H1 (cell line): Measurements from ENCODE around the gene FOXK1. TPM values are rescaled to one million over a fixed set of nuclear protein-coding genes. Genes with fewer than 3 reads are reported as not detected.

ENCODE experiments used
- CHD2 ChIP-seq: IDR thresholded peaks from 2 replicates; pipeline ENCODE4 v1.6.1; 2012; ENCODE audit warnings: low read length, improper control_type of control experiment
- CREB1 ChIP-seq: IDR thresholded peaks from 2 replicates; pipeline ENCODE4 v1.6.1; 2012; ENCODE audit warnings: inconsistent platforms
- CTBP2 ChIP-seq: IDR thresholded peaks from 2 replicates; pipeline ENCODE4 v1.7.0; 2011; ENCODE audit warnings: borderline replicate concordance, mild to moderate bottlenecking, moderate library complexity, mixed read lengths, low read length; ENCODE audit not compliant: insufficient read depth, insufficient read length
- CTCF ChIP-seq, 3 experiments: IDR thresholded peaks; 1 replicate in 2 of 3; 2 replicates in 1 of 3; pipeline versions ENCODE4 v1.5.1 to v1.6.1; 2011; ENCODE audit warnings: low read length in 3 of 3, mild to moderate bottlenecking in 3 of 3, inconsistent platforms in 2 of 3, low read depth in 1 of 3, moderate library complexity in 1 of 3; ENCODE audit not compliant: insufficient read depth in 1 of 3; ENCODE audit errors: control extremely low read depth in 1 of 3
- JUND ChIP-seq: IDR thresholded peaks from 2 replicates; pipeline ENCODE4 v1.6.1; 2011; ENCODE audit warnings: mild to moderate bottlenecking, improper control_type of control experiment, low read length
- KDM1A ChIP-seq: fragments of 200-600, 300-600 bp; sonication (generic); IDR thresholded peaks from 2 replicates; pipeline ENCODE4 v1.7.1; 2016; ENCODE audit warnings: mild to moderate bottlenecking, low read length, borderline replicate concordance
- KDM4A ChIP-seq: IDR thresholded peaks from one replicate; pipeline ENCODE4 v1.7.1; 2012; ENCODE audit warnings: low read depth, mild to moderate bottlenecking, moderate library complexity, low read length, inconsistent platforms; ENCODE audit not compliant: severe bottlenecking
- RAD21 ChIP-seq, 2 experiments: IDR thresholded peaks in 1 of 2; conservative IDR thresholded peaks in 1 of 2; 2 replicates each; pipeline ENCODE4 v1.6.1; 2011; ENCODE audit warnings: low read depth in 2 of 2, low read length in 2 of 2, improper control_type of control experiment in 1 of 2, inconsistent platforms in 1 of 2, mild to moderate bottlenecking in 1 of 2, moderate library complexity in 1 of 2
- SAP30 ChIP-seq: fragments of 300-600 bp; sonication (generic); IDR thresholded peaks from 2 replicates; pipeline ENCODE4 v1.7.1; 2012; ENCODE audit warnings: low read length, moderate library complexity, mild to moderate bottlenecking, inconsistent platforms; ENCODE audit not compliant: insufficient read depth, insufficient replicate concordance
- SIX5 ChIP-seq: IDR thresholded peaks from 2 replicates; pipeline ENCODE4 v1.6.1; 2011; ENCODE audit warnings: mild to moderate bottlenecking, low read depth, low read length
- YY1 ChIP-seq: IDR thresholded peaks from 2 replicates; pipeline ENCODE4 v1.6.1; 2011; ENCODE audit warnings: low read depth, mild to moderate bottlenecking, low read length
- polyA plus RNA-seq, 7 experiments: library from polyadenylated mRNA; depleted of rRNA in 3 of 7; stranded (reverse) in 5 of 7; unstranded in 2 of 7; fragments of >200 nt in 5 of 7; fragments of 200-250 nt in 2 of 7; gene quantifications; 1 replicate in 5 of 7; 2 replicates in 1 of 7; 4 replicates in 1 of 7; pipeline versions ENCODE4 v1.2.1 to v1.2.3, GENCODE V29; 2011 to 2013; ENCODE audit warnings: missing spikeins in 2 of 7, mixed read lengths in 2 of 7
- total RNA-seq: library from RNA; stranded (reverse); fragmentation: NEBNext Ultra II Directional; extraction: Animal tissue kit (Norgen Biotek cat#: 25700); gene quantifications from 2 replicates; pipeline ENCODE4 v1.2.1, GENCODE V29; 2021

The FOXK1 gene
- total and polyA plus RNA-seq, 2 of the 8 experiments (the other 6 are each of a cell fraction or from before 2014, with no cell fraction given), result 2.0 to 8.5 TPM

- TF ChIP-seq KDM4A (no peak), YY1 (no peak), SAP30 (no peak), RAD21 (IDR thresholded peaks at IDR 0.05 in 1 of 2, conservative IDR thresholded peaks at IDR 0.05 in 1 of 2; ENCODE audit: low read depth in 2 of 2, low read length in 2 of 2) (no peak), CHD2 (no peak), CREB1 (no peak), KDM1A (no peak), CTBP2 (no peak), JUND (no peak), CTCF (IDR thresholded peaks at IDR 0.05; ENCODE audit: control extremely low read depth in 1 of 3, insufficient read depth in 1 of 3, low read depth in 1 of 3, low read length in 3 of 3) (no peak), SIX5 (no peak)
- TF ChIP-seq, all 59 proteins: peak for 0
Measured at GRCh38 chr7:4762121-4763055, 80.3 kb downstream of the FOXK1 start (continued).
